Spleen (tissue), 11 donors: ENCODE measurements around the gene DDX52. TPM values are rescaled to one million over a fixed set of nuclear protein-coding genes. Genes with fewer than 3 reads are reported as not detected.
A peak's percentile ranks its signal among the peaks of the same experiment; 100 is the strongest.

ENCODE experiments used
- DNase-seq: peaks from one replicate; pipeline ENCODE4 v3.0.0-alpha.2; 2020
- H3K27ac ChIP-seq, 8 donors: fragments of 200-600 bp; sonication (generic) in 7 of 8; 1 replicate in 4 of 8; 2 replicates in 4 of 8; pipeline versions ENCODE4 v1.5.0 to v1.8.0; 2016 to 2021; ENCODE audit warnings: inconsistent platforms in 4 of 8, mild to moderate bottlenecking in 4 of 8, moderate library complexity in 1 of 8
- H3K27me3 ChIP-seq, 7 donors: fragments of 200-600 bp; sonication (generic) in 6 of 7; replicated peaks in 1 of 7; 1 replicate in 4 of 7; 2 replicates in 3 of 7; pipeline versions ENCODE4 v1.5.0 to v1.8.0; 2016 to 2021; ENCODE audit warnings: inconsistent platforms in 3 of 7, mild to moderate bottlenecking in 1 of 7
- H3K36me3 ChIP-seq, 6 donors: fragments of 200-600 bp; sonication (generic) in 5 of 6; 1 replicate in 4 of 6; 2 replicates in 2 of 6; pipeline versions ENCODE4 v1.5.0 to v1.8.0; 2016 to 2021; ENCODE audit warnings: inconsistent platforms in 2 of 6
- H3K4me1 ChIP-seq, 6 donors: fragments of 200-600 bp; sonication (generic) in 5 of 6; 1 replicate in 3 of 6; 2 replicates in 3 of 6; pipeline versions ENCODE4 v1.5.0 to v1.8.0; 2016 to 2021; ENCODE audit warnings: inconsistent platforms in 3 of 6
- H3K4me3 ChIP-seq, 8 donors: fragments of 200-600 bp; sonication (generic) in 7 of 8; 1 replicate in 4 of 8; 2 replicates in 4 of 8; pipeline versions ENCODE4 v1.5.0 to v1.8.0; 2016 to 2021; ENCODE audit warnings: inconsistent platforms in 4 of 8, mild to moderate bottlenecking in 4 of 8, moderate library complexity in 2 of 8
- H3K9me3 ChIP-seq, 8 donors: fragments of 200-600 bp; sonication (generic) in 7 of 8; 1 replicate in 4 of 8; 2 replicates in 4 of 8; pipeline versions ENCODE4 v1.5.0 to v1.8.0; 2016 to 2021; ENCODE audit warnings: inconsistent platforms in 4 of 8
- CTCF ChIP-seq, 11 experiments: fragments of 200-600 bp in 7 of 11; fragments of 450-650 bp in 4 of 11; sonication (generic) in 4 of 11; IDR thresholded peaks in 8 of 11; conservative IDR thresholded peaks in 3 of 11; 1 replicate in 7 of 11; 2 replicates in 4 of 11; pipeline versions ENCODE4 v1.4.0 to v1.8.0; 2016 to 2021; ENCODE audit warnings: antibody characterized with exemption in 11 of 11, inconsistent platforms in 4 of 11, mild to moderate bottlenecking in 1 of 11
- POLR2A ChIP-seq, 3 donors: fragments of 450-650 bp; IDR thresholded peaks; one replicate each; pipeline ENCODE4 v1.5.1; 2017; ENCODE audit warnings: antibody characterized with exemption in 3 of 3, mild to moderate bottlenecking in 1 of 3
- POLR2AphosphoS5 ChIP-seq, 3 donors: sonication (generic); formaldehyde crosslinking; IDR thresholded peaks; one replicate each; pipeline ENCODE4 v1.5.1; 2017; ENCODE audit warnings: antibody characterized with exemption in 3 of 3
- WGBS, 5 donors: extraction: QIAGEN DNeasy Blood & Tissue Kit in 3 of 5; methylation state at CpG; one replicate each; pipeline versions ENCODE4 v1.1.5 to v1.1.7; 2013 to 2018; 5-methylcytosine and 5-hydroxymethylcytosine counted together
- intact Hi-C: fragments of 100-400 bp; cut with DNase I; formaldehyde crosslinking; loops from one replicate; pipeline ENCODE4 v1.15.0; 2023; ENCODE audit warnings: low total_unique reads
- polyA plus RNA-seq, 3 donors: library from polyadenylated mRNA; stranded (reverse); fragments of 200-250 nt; gene quantifications; one replicate each; pipeline ENCODE4 v1.2.1, GENCODE V29; 2013
- total RNA-seq, 7 donors: library from RNA; depleted of rRNA in 3 of 7; stranded (reverse); fragments of >200 nt in 3 of 7; fragmentation: NEBNext Ultra II Directional in 4 of 7; extraction: Animal tissue kit (Norgen Biotek cat#: 25700) in 4 of 7; gene quantifications; one replicate each; pipeline versions ENCODE4 v1.1.0 to v1.2.1, GENCODE V29; 2016 to 2021
- donor health status: healthy with polysubstance abuse.
- donor health status: DM: no; HTN: no; CAD: no; lungs with moderate emphysema.
- donor health status: DM: no; HTN: no; CAD: no.
- donor health status: Bipolar disorder and iron deficiency.
- donor health status: healthy.
- donor health status: DM: no; HTN: no; CAD: no.
- donor health status: DM: yes; HTN: yes; CAD: no.

DDX52 gene
- total and polyA plus RNA-seq, 10 donors, result 7.8 to 28.1 (median 19.7) TPM

GRCh38 chr17:37568350-37569053 is 74.7 kb downstream of the DDX52 start:
- Histone ChIP-seq H3K4me3 (no peak overlapping the region), H3K36me3 (peaks cover 4 to 98% (median 79%) of the 10 kb centered on the region in 6 donors), H3K4me1 (peaks cover 0 to 5% (median 0%) of the 10 kb centered on the region in 6 donors), H3K27ac (no peak overlapping the region), H3K27me3 (no peaks in the 10 kb centered on the region), H3K9me3 (no peaks in the 10 kb centered on the region)
- intact Hi-C loops, result no loop called here
- WGBS, 5 donors, result 92 to 98% (median 97%) methylated on average over 2 of the region's 2 CpGs
- TF ChIP-seq POLR2AphosphoS5 (IDR thresholded peaks at IDR 0.05), result no peak
- no peak for DNase-seq

- 89 to 95% (median 93%) methylated on average over 4 of the region's 4 CpGs for WGBS, 5 donors
- Histone ChIP-seq H3K27ac (peak overlapping the region in 1 of 8 donors; percentile 1), H3K9me3 (no peaks in the 10 kb centered on the region), H3K4me1 (peaks cover 0 to 5% (median 0%) of the 10 kb centered on the region in 6 donors), H3K27me3 (no peaks in the 10 kb centered on the region), H3K4me3 (no peak overlapping the region), H3K36me3 (peaks cover 2 to 98% (median 76%) of the 10 kb centered on the region in 6 donors)
- no peak for TF ChIP-seq CTCF (IDR thresholded peaks at IDR 0.05 in 8 of 11, conservative IDR thresholded peaks at IDR 0.05 in 3 of 11)
- TF ChIP-seq POLR2AphosphoS5 (IDR thresholded peaks at IDR 0.05), result no peak
- TF ChIP-seq POLR2A (IDR thresholded peaks at IDR 0.05), result no peak
- intact Hi-C loops, result no loop called here
- no peak for DNase-seq
Observed at GRCh38 chr17:37567538-37567937, 75.7 kb downstream of the DDX52 start.

- no peak for DNase-seq
- TF ChIP-seq POLR2A (IDR thresholded peaks at IDR 0.05), result no peak
- TF ChIP-seq POLR2AphosphoS5 (IDR thresholded peaks at IDR 0.05), result no peak
- TF ChIP-seq CTCF (IDR thresholded peaks at IDR 0.05 in 8 of 11, conservative IDR thresholded peaks at IDR 0.05 in 3 of 11), result no peak
- Histone ChIP-seq H3K36me3 (peaks cover 2 to 98% (median 77%) of the 10 kb centered on the region in 6 donors), H3K27me3 (no peaks in the 10 kb centered on the region), H3K4me3 (no peak overlapping the region), H3K4me1 (peaks cover 0 to 5% (median 0%) of the 10 kb centered on the region in 6 donors), H3K27ac (no peak overlapping the region), H3K9me3 (no peaks in the 10 kb centered on the region)
- intact Hi-C loops, result no loop called here
- WGBS, 5 donors, result 90 to 94% (median 92%) methylated on average over 2 of the region's 2 CpGs
Observed at GRCh38 chr17:37567137-37567536, 76.1 kb downstream of the DDX52 start.

GRCh38 chr17:37564252-37564651 is 79.0 kb downstream of the DDX52 start:
- no peak overlapping the region for H3K4me3 ChIP-seq
- peaks cover 0 to 5% (median 0%) of the 10 kb centered on the region in 6 donors for H3K4me1 ChIP-seq
- intact Hi-C loops, result no loop called here
- DNase-seq, result no peak
- no peaks in the 10 kb centered on the region for H3K27me3 ChIP-seq
- H3K27ac ChIP-seq, result no peak overlapping the region
- no peaks in the 10 kb centered on the region for H3K9me3 ChIP-seq
- TF ChIP-seq CTCF (IDR thresholded peaks at IDR 0.05 in 8 of 11, conservative IDR thresholded peaks at IDR 0.05 in 3 of 11), result no peak
- no peak for TF ChIP-seq POLR2AphosphoS5 (IDR thresholded peaks at IDR 0.05)
- no peak for TF ChIP-seq POLR2A (IDR thresholded peaks at IDR 0.05)
- 93 to 98% (median 96%) methylated on average over 3 of the region's 3 CpGs for WGBS, 5 donors
- H3K36me3 ChIP-seq, result peaks cover 0 to 98% (median 74%) of the 10 kb centered on the region in 6 donors
